Bronchial epithelial cell (primary cell): ENCODE measurements around the gene SLC66A2. TPM values are rescaled to one million over a fixed set of nuclear protein-coding genes. Genes with fewer than 3 reads are reported as not detected.
A peak's percentile ranks its signal among the peaks of the same experiment; 100 is the strongest.

Experiments
- DNase-seq: peaks from one replicate; pipeline ENCODE4 v3.0.0-alpha.2; 2010; ENCODE audit warnings: low read depth
- FAIRE-seq: peaks from 2 replicates; lab custom pipeline; 2011; peaks lifted over from hg19 to GRCh38; lab: Jason Lieb, UNC
- H3K27me3 ChIP-seq: 2 replicates; pipeline ENCODE4 v1.5.1; 2011; ENCODE audit warnings: low read length; ENCODE audit not compliant: control insufficient read depth, insufficient read depth
- H3K36me3 ChIP-seq: 2 replicates; pipeline ENCODE4 v1.5.1; 2011; ENCODE audit warnings: low read length; ENCODE audit not compliant: control insufficient read depth, insufficient read depth
- H3K4me3 ChIP-seq: 2 replicates; pipeline ENCODE4 v1.5.1; 2011; ENCODE audit warnings: mild to moderate bottlenecking, low read depth, low read length, control low read depth
- CTCF ChIP-seq: IDR thresholded peaks from 2 replicates; pipeline ENCODE4 v1.5.1; 2011; ENCODE audit warnings: mild to moderate bottlenecking, moderate library complexity, low read length, control low read depth, inconsistent platforms; ENCODE audit not compliant: insufficient read depth, severe bottlenecking
- total RNA-seq: library from RNA; depleted of rRNA; stranded (reverse); fragments of >200 nt; gene quantifications from 2 replicates; pipeline ENCODE4 v1.2.1, GENCODE V29; 2014

The SLC66A2 gene
- total RNA-seq, 1 donor from 2014 or later = 60.6 TPM

GRCh38 chr18:79916128-79916494 lies 35.3 kb downstream of the SLC66A2 start:
- peaks cover 19% of the 10 kb centered on the region for H3K36me3 ChIP-seq
- DNase-seq = no peak
- H3K27me3 ChIP-seq = no peaks in the 10 kb centered on the region
- TF ChIP-seq CTCF = no peak
- H3K4me3 ChIP-seq = no peak overlapping the region
- no peak for FAIRE-seq

GRCh38 chr18:79915161-79916127 lies 36.0 kb downstream of the SLC66A2 start:
- DNase-seq (no peak), FAIRE-seq (peak; percentile 66)
- peaks cover 19% of the 10 kb centered on the region for H3K36me3 ChIP-seq

GRCh38 chr18:79914614-79915160 lies 36.8 kb downstream of the SLC66A2 start:
- no peak for TF ChIP-seq CTCF
- Histone ChIP-seq H3K4me3 (no peak overlapping the region), H3K36me3 (peaks cover 19% of the 10 kb centered on the region), H3K27me3 (no peaks in the 10 kb centered on the region)
- FAIRE-seq = no peak
- DNase-seq = no peak

More at GRCh38 chr18:79915161-79916127, 36.0 kb downstream of the SLC66A2 start:
- Histone ChIP-seq H3K4me3 (no peak overlapping the region), H3K27me3 (no peaks in the 10 kb centered on the region)
- no peak for TF ChIP-seq CTCF

- Histone ChIP-seq H3K27me3 (no peaks in the 10 kb centered on the region), H3K36me3 (peaks cover 13% of the 10 kb centered on the region), H3K4me3 (no peak overlapping the region)
- TF ChIP-seq CTCF = no peak
- DNase-seq (no peak), FAIRE-seq (no peak)
Measured at GRCh38 chr18:79912994-79913831, 38.2 kb downstream of the SLC66A2 start.

GRCh38 chr18:79912409-79912991 lies 39.0 kb downstream of the SLC66A2 start:
- TF ChIP-seq CTCF = no peak
- H3K36me3 ChIP-seq = peaks cover 12% of the 10 kb centered on the region
- no peak overlapping the region for H3K4me3 ChIP-seq
- no peak for FAIRE-seq
- no peaks in the 10 kb centered on the region for H3K27me3 ChIP-seq
- no peak for DNase-seq
